ENCODE results near the gene C1QTNF9B. TPM values are rescaled to one million over a fixed set of nuclear protein-coding genes. Genes with fewer than 3 reads are reported as not detected.

Gene C1QTNF9B
- total and polyA plus RNA-seq, 2 of the 13 experiments (the other 11 are each of a cell fraction or from before 2014, with no cell fraction given), result not detected

- TF ChIP-seq, protein P1, sequence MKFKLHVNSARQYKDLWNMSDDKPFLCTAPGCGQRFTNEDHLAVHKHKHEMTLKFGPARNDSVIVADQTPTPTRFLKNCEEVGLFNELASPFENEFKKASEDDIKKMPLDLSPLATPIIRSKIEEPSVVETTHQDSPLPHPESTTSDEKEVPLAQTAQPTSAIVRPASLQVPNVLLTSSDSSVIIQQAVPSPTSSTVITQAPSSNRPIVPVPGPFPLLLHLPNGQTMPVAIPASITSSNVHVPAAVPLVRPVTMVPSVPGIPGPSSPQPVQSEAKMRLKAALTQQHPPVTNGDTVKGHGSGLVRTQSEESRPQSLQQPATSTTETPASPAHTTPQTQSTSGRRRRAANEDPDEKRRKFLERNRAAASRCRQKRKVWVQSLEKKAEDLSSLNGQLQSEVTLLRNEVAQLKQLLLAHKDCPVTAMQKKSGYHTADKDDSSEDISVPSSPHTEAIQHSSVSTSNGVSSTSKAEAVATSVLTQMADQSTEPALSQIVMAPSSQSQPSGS (CRISPR knock-in tag; IDR thresholded peaks at IDR 0.05), result no peak
- no peak for TF ChIP-seq ZNF331 (CRISPR knock-in tag; IDR thresholded peaks at IDR 0.05)
Measured at GRCh38 chr13:23844132-23844531, 53.2 kb downstream of the C1QTNF9B start (continued).

GRCh38 chr13:23843436-23843835 lies 53.9 kb downstream of the C1QTNF9B start:
- Histone ChIP-seq H3K36me3 (replicated peaks in 1 of 2; ENCODE audit: control insufficient read depth in 1 of 2, insufficient read depth in 2 of 2, low read length in 2 of 2) (peaks cover 0 to 2% of the 10 kb centered on the region in 2 experiments; a peak in 1 of 5 replicates), H3K4me2 (ENCODE audit: low read depth, low read length) (no peak overlapping the region), H3K9ac (ENCODE audit: insufficient read depth, low read depth, low read length) (no peak overlapping the region), H3K4me3 (replicated peaks in 1 of 3; ENCODE audit: insufficient read depth in 1 of 3, low read depth in 2 of 3, low read length in 3 of 3) (no peak overlapping the region), H3K9me3 (ENCODE audit: low read length) (no peaks in the 10 kb centered on the region), H3K27ac (ENCODE audit: extremely low read length, insufficient read depth, low read length) (no peak overlapping the region), H2AFZ (ENCODE audit: low read length) (no peak overlapping the region), H3K4me1 (ENCODE audit: insufficient read depth, low read length) (no peaks in the 10 kb centered on the region), H3K27me3 (ENCODE audit: control insufficient read depth in 1 of 2, insufficient read depth in 2 of 2, low read length in 2 of 2) (no peaks in the 10 kb centered on the region), H3K79me2 (ENCODE audit: insufficient read depth, low read length) (no peaks in the 10 kb centered on the region), H4K20me1 (ENCODE audit: insufficient read depth, low read length) (no peaks in the 10 kb centered on the region)
- POLR2A ChIA-PET, result no interaction called here
- 40% methylated on average over 1 of the region's 1 CpG for WGBS (ENCODE audit: low lambda C conversion rate)
- intact Hi-C loops (cut with micrococcal nuclease; ENCODE audit: unreplicated experiment), result no loop called here
- TF ChIP-seq ZBED4 (CRISPR knock-in tag; IDR thresholded peaks at IDR 0.05; ENCODE audit: borderline replicate concordance) (no peak), KLF9 (CRISPR knock-in tag; IDR thresholded peaks at IDR 0.05; ENCODE audit: low read depth) (no peak), ZSCAN22 (CRISPR knock-in tag; IDR thresholded peaks at IDR 0.05) (no peak), PAF1 (CRISPR knock-in tag; IDR thresholded peaks at IDR 0.05) (no peak), ZNF713 (CRISPR knock-in tag; IDR thresholded peaks at IDR 0.05) (no peak), ZBTB34 (CRISPR knock-in tag; IDR thresholded peaks at IDR 0.05) (no peak), CBX1 (IDR thresholded peaks at IDR 0.05; ENCODE audit: low read depth) (no peak)
- TF ChIP-seq, protein P2, sequence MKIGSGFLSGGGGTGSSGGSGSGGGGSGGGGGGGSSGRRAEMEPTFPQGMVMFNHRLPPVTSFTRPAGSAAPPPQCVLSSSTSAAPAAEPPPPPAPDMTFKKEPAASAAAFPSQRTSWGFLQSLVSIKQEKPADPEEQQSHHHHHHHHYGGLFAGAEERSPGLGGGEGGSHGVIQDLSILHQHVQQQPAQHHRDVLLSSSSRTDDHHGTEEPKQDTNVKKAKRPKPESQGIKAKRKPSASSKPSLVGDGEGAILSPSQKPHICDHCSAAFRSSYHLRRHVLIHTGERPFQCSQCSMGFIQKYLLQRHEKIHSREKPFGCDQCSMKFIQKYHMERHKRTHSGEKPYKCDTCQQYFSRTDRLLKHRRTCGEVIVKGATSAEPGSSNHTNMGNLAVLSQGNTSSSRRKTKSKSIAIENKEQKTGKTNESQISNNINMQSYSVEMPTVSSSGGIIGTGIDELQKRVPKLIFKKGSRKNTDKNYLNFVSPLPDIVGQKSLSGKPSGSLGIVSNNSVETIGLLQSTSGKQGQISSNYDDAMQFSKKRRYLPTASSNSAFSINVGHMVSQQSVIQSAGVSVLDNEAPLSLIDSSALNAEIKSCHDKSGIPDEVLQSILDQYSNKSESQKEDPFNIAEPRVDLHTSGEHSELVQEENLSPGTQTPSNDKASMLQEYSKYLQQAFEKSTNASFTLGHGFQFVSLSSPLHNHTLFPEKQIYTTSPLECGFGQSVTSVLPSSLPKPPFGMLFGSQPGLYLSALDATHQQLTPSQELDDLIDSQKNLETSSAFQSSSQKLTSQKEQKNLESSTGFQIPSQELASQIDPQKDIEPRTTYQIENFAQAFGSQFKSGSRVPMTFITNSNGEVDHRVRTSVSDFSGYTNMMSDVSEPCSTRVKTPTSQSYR (CRISPR knock-in tag; IDR thresholded peaks at IDR 0.05; ENCODE audit: borderline replicate concordance), result no peak
- in situ Hi-C loops (cut with HindIII; ENCODE audit: extremely low pct_ligation_motif_present, low pct_unique_long_range_greater_than_20kb), result no loop called here
- ATAC-seq (no peak), FAIRE-seq (no peak), DNase-seq (ENCODE audit: low spot score) (no peak)
- no TSS peak for BruUV-seq (replicated peaks)
- CTCF ChIA-PET (ENCODE audit: low intra/inter-chr PET ratio, low total read pairs), result no interaction called here

Data from HepG2 (cell line).